ENCODE data around the gene ARHGAP26.

The ARHGAP26 gene

DNA sequence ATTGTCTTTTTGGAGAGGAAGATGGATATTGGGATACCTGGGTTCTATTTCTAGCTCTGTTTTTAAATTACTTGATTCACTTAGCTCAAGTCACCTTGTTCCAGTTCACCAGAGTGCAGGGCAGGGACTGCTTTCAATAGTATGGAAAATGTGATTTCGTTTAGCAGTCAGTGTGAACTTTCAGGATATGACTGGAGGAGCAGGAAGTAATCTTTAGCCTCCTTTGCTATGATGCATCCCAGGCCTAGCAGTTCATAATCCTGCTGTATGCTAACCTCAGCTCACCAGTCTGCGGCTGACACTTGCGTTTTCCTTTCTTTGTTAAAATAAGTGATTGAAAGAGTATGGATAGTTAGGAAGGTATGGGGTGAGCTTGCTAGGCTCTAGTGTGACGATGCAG lies 169.7 kb downstream of the ARHGAP26 start:
- Histone ChIP-seq H2AK5ac (ENCODE audit: low read length, severe bottlenecking) (no peak overlapping the region), H2BK120ac (ENCODE audit: low read depth, low read length) (no peak overlapping the region), H3K36me3 (ENCODE audit: control insufficient read depth in 1 of 2, insufficient read depth in 2 of 2, low read depth in 1 of 2, low read length in 2 of 2) (no peaks in the 10 kb centered on the region), H3K27ac (ENCODE audit: low read length, poor library complexity, severe bottlenecking) (no peak overlapping the region), H3K79me1 (replicated peaks; ENCODE audit: low read length, poor library complexity, severe bottlenecking) (peaks cover 1% of the 10 kb centered on the region), H3K14ac (ENCODE audit: low read length in 2 of 2) (no peak overlapping the region), H2BK15ac (ENCODE audit: low read depth, poor library complexity, severe bottlenecking) (no peak overlapping the region), H3K9ac (ENCODE audit: low read length) (no peak overlapping the region), H3K18ac (ENCODE audit: low read depth in 1 of 2, low read length in 2 of 2) (no peak overlapping the region), H3K4me3 (ENCODE audit: insufficient read depth in 1 of 2, low read depth in 1 of 2, low read length in 2 of 2) (no peak overlapping the region), H3K9me3 (ENCODE audit: control insufficient read depth, low read length) (no peaks in the 10 kb centered on the region), H3K4me1 (ENCODE audit: control insufficient read depth, insufficient read depth, low read depth, low read length) (no peaks in the 10 kb centered on the region), H3K23ac (ENCODE audit: low read length in 2 of 2) (no peak overlapping the region), H4K8ac (ENCODE audit: low read length) (no peak overlapping the region), H2AFZ (ENCODE audit: low read depth, low read length) (no peak overlapping the region), H3K4me2 (ENCODE audit: low read length, poor library complexity, severe bottlenecking) (no peak overlapping the region), H3K27me3 (ENCODE audit: control insufficient read depth in 1 of 2, insufficient read depth in 1 of 2, low read length in 2 of 2) (no peaks in the 10 kb centered on the region), H2BK5ac (ENCODE audit: low read depth, low read length, poor library complexity, severe bottlenecking) (no peak overlapping the region), H3K4ac (ENCODE audit: low read depth in 1 of 2, low read length in 2 of 2) (no peak overlapping the region), H4K91ac (ENCODE audit: low read length) (no peak overlapping the region), H2BK12ac (ENCODE audit: low read length in 2 of 2) (no peak overlapping the region)
- no peak for DNase-seq
- 86% methylated on average over 3 of the region's 4 CpGs for WGBS

DNA sequence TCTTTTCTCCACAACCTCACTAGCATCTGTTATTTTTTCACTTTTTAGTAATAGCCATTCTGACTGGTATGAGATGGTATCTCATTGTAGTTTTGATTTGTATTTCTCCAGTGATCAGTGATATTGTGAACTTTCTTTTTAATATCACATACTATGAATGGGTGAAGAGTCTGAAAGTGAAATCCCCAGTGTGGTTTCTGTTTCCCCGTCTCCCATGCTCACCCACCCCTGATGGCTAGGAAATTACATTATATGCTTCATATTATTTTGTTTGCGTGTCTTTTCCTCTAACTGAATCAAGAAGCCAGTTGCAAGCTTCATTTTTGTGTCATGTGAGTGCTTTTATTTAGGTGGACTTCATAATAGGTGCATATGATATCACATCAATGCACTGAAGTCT lies 171.1 kb downstream of the ARHGAP26 start:
- no peak overlapping the region for H3K14ac ChIP-seq (ENCODE audit: low read length in 2 of 2)
- no peak overlapping the region for H3K9ac ChIP-seq (ENCODE audit: low read length)
- no peaks in the 10 kb centered on the region for H3K27me3 ChIP-seq (ENCODE audit: control insufficient read depth in 1 of 2, insufficient read depth in 1 of 2, low read length in 2 of 2)
- H2BK15ac ChIP-seq (ENCODE audit: low read depth, poor library complexity, severe bottlenecking) = no peak overlapping the region
- WGBS = no CpG with 5 or more reads among the region's 2 CpGs
- H3K4ac ChIP-seq (ENCODE audit: low read depth in 1 of 2, low read length in 2 of 2) = no peak overlapping the region
- H3K4me1 ChIP-seq (ENCODE audit: control insufficient read depth, insufficient read depth, low read depth, low read length) = no peaks in the 10 kb centered on the region
- no peak for DNase-seq
- no peak overlapping the region for H3K4me3 ChIP-seq (ENCODE audit: insufficient read depth in 1 of 2, low read depth in 1 of 2, low read length in 2 of 2)
- no peak overlapping the region for H2BK5ac ChIP-seq (ENCODE audit: low read depth, low read length, poor library complexity, severe bottlenecking)
- no peak overlapping the region for H3K23ac ChIP-seq (ENCODE audit: low read length in 2 of 2)
- H3K9me3 ChIP-seq (ENCODE audit: control insufficient read depth, low read length) = no peaks in the 10 kb centered on the region
- no peak overlapping the region for H2BK120ac ChIP-seq (ENCODE audit: low read depth, low read length)
- no peaks in the 10 kb centered on the region for H3K36me3 ChIP-seq (ENCODE audit: control insufficient read depth in 1 of 2, insufficient read depth in 2 of 2, low read depth in 1 of 2, low read length in 2 of 2)
- H2AFZ ChIP-seq (ENCODE audit: low read depth, low read length) = no peak overlapping the region
- H4K91ac ChIP-seq (ENCODE audit: low read length) = no peak overlapping the region
- no peak overlapping the region for H4K8ac ChIP-seq (ENCODE audit: low read length)
- H2AK5ac ChIP-seq (ENCODE audit: low read length, severe bottlenecking) = no peak overlapping the region
- H3K79me1 ChIP-seq (replicated peaks; ENCODE audit: low read length, poor library complexity, severe bottlenecking) = peaks cover 4% of the 10 kb centered on the region
- H2BK12ac ChIP-seq (ENCODE audit: low read length in 2 of 2) = no peak overlapping the region
- H3K18ac ChIP-seq (ENCODE audit: low read depth in 1 of 2, low read length in 2 of 2) = no peak overlapping the region
- H3K27ac ChIP-seq (ENCODE audit: low read length, poor library complexity, severe bottlenecking) = no peak overlapping the region
- H3K4me2 ChIP-seq (ENCODE audit: low read length, poor library complexity, severe bottlenecking) = no peak overlapping the region

GRCh38 chr5:142942901-142943300 lies 172.7 kb downstream of the ARHGAP26 start:
- Histone ChIP-seq H3K23ac (ENCODE audit: low read length in 2 of 2) (no peak overlapping the region), H3K4me3 (ENCODE audit: insufficient read depth in 1 of 2, low read depth in 1 of 2, low read length in 2 of 2) (no peak overlapping the region), H2BK5ac (ENCODE audit: low read depth, low read length, poor library complexity, severe bottlenecking) (no peak overlapping the region)

DNA sequence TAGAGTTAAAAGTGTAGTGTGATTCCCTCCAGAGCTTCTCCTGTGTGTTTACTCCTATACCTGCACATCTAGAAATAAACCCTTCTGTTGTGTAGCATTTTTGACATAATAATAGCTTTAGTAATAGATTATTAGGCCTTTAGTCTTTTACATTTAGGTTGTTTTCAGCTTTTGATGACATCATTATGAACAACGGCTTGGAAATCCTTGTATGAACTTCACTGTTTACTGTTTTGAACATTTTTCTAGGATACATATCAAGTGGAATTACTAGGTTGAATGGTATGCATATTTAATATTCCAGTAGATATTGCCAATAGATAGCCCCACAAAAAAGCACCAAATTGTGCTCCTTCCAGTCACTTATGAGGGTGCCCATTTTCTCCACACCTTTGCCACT lies 174.0 kb downstream of the ARHGAP26 start:
- WGBS = no CpG with 5 or more reads among the region's 1 CpG

More at GRCh38 chr5:142942901-142943300, 172.7 kb downstream of the ARHGAP26 start:
- Histone ChIP-seq H3K14ac (ENCODE audit: low read length in 2 of 2) (no peak overlapping the region), H3K4me1 (ENCODE audit: control insufficient read depth, insufficient read depth, low read depth, low read length) (no peaks in the 10 kb centered on the region), H3K27me3 (ENCODE audit: control insufficient read depth in 1 of 2, insufficient read depth in 1 of 2, low read length in 2 of 2) (no peaks in the 10 kb centered on the region), H3K79me1 (replicated peaks; ENCODE audit: low read length, poor library complexity, severe bottlenecking) (peaks cover 4% of the 10 kb centered on the region), H2AK5ac (ENCODE audit: low read length, severe bottlenecking) (no peak overlapping the region), H4K8ac (ENCODE audit: low read length) (no peak overlapping the region), H2AFZ (ENCODE audit: low read depth, low read length) (no peak overlapping the region), H2BK12ac (ENCODE audit: low read length in 2 of 2) (no peak overlapping the region), H2BK120ac (ENCODE audit: low read depth, low read length) (no peak overlapping the region), H4K91ac (ENCODE audit: low read length) (no peak overlapping the region), H3K27ac (ENCODE audit: low read length, poor library complexity, severe bottlenecking) (no peak overlapping the region), H2BK15ac (ENCODE audit: low read depth, poor library complexity, severe bottlenecking) (no peak overlapping the region), H3K36me3 (ENCODE audit: control insufficient read depth in 1 of 2, insufficient read depth in 2 of 2, low read depth in 1 of 2, low read length in 2 of 2) (no peaks in the 10 kb centered on the region), H3K9me3 (ENCODE audit: control insufficient read depth, low read length) (no peaks in the 10 kb centered on the region), H3K4me2 (ENCODE audit: low read length, poor library complexity, severe bottlenecking) (no peak overlapping the region), H3K9ac (ENCODE audit: low read length) (no peak overlapping the region), H3K18ac (ENCODE audit: low read depth in 1 of 2, low read length in 2 of 2) (no peak overlapping the region), H3K4ac (ENCODE audit: low read depth in 1 of 2, low read length in 2 of 2) (no peak overlapping the region)
- WGBS = 87% methylated on average over 4 of the region's 4 CpGs
- no peak for DNase-seq

More for the DNA sequence above, 174.0 kb downstream of the ARHGAP26 start:
- Histone ChIP-seq H2BK5ac (ENCODE audit: low read depth, low read length, poor library complexity, severe bottlenecking) (no peak overlapping the region), H3K4me3 (ENCODE audit: insufficient read depth in 1 of 2, low read depth in 1 of 2, low read length in 2 of 2) (no peak overlapping the region), H3K9ac (ENCODE audit: low read length) (peak overlapping the region; percentile 67), H3K18ac (ENCODE audit: low read depth in 1 of 2, low read length in 2 of 2) (no peak overlapping the region), H3K9me3 (ENCODE audit: control insufficient read depth, low read length) (no peaks in the 10 kb centered on the region), H3K36me3 (ENCODE audit: control insufficient read depth in 1 of 2, insufficient read depth in 2 of 2, low read depth in 1 of 2, low read length in 2 of 2) (no peaks in the 10 kb centered on the region), H2AFZ (ENCODE audit: low read depth, low read length) (no peak overlapping the region), H2BK120ac (ENCODE audit: low read depth, low read length) (no peak overlapping the region), H3K4me1 (ENCODE audit: control insufficient read depth, insufficient read depth, low read depth, low read length) (no peaks in the 10 kb centered on the region), H2BK15ac (ENCODE audit: low read depth, poor library complexity, severe bottlenecking) (no peak overlapping the region), H3K4me2 (ENCODE audit: low read length, poor library complexity, severe bottlenecking) (no peak overlapping the region), H2BK12ac (ENCODE audit: low read length in 2 of 2) (no peak overlapping the region), H3K14ac (ENCODE audit: low read length in 2 of 2) (no peak overlapping the region), H4K8ac (ENCODE audit: low read length) (no peak overlapping the region), H4K91ac (ENCODE audit: low read length) (no peak overlapping the region), H3K27ac (ENCODE audit: low read length, poor library complexity, severe bottlenecking) (no peak overlapping the region), H2AK5ac (ENCODE audit: low read length, severe bottlenecking) (no peak overlapping the region), H3K79me1 (replicated peaks; ENCODE audit: low read length, poor library complexity, severe bottlenecking) (peaks cover 5% of the 10 kb centered on the region), H3K27me3 (ENCODE audit: control insufficient read depth in 1 of 2, insufficient read depth in 1 of 2, low read length in 2 of 2) (no peaks in the 10 kb centered on the region), H3K23ac (ENCODE audit: low read length in 2 of 2) (no peak overlapping the region), H3K4ac (ENCODE audit: low read depth in 1 of 2, low read length in 2 of 2) (no peak overlapping the region)
- DNase-seq = no peak
